HAP-1 (cell line): ENCODE results near the gene PPFIA1.

Source experiments
- DNase-seq, 2 experiments: peaks; one replicate each; pipeline ENCODE4 v3.0.0-alpha.2; 2016 to 2020; ENCODE audit warnings: low spot score in 2 of 2
- H3K27me3 ChIP-seq: fragments of 250-450 bp; sonication (Bioruptor Pico); 2 replicates; pipeline ENCODE4 v1.5.1; 2020; ENCODE audit warnings: low read depth, mild to moderate bottlenecking, moderate library complexity
- H3K36me3 ChIP-seq: fragments of 250-450 bp; sonication (Bioruptor Pico); replicated peaks from 2 replicates; pipeline ENCODE4 v1.5.1; 2020; ENCODE audit warnings: mild to moderate bottlenecking
- H3K4me1 ChIP-seq: fragments of 250-450 bp; sonication (Bioruptor Pico); 2 replicates; pipeline ENCODE4 v1.5.1; 2020; ENCODE audit warnings: mild to moderate bottlenecking
- H3K4me3 ChIP-seq: fragments of 250-450 bp; sonication (Bioruptor Pico); 2 replicates; pipeline ENCODE4 v1.5.1; 2020; ENCODE audit warnings: mild to moderate bottlenecking, moderate library complexity
- H3K9me3 ChIP-seq: fragments of 250-450 bp; sonication (Bioruptor Pico); 2 replicates; pipeline ENCODE4 v1.5.1; 2020; ENCODE audit warnings: mild to moderate bottlenecking, moderate library complexity
- in situ Hi-C: fragments of 300-500 bp; cut with MboI; formaldehyde crosslinking; loops from 3 replicates; pipeline ENCODE4 v1.14.3; 2020; ENCODE audit warnings: low sequenced_read_pairs, inconsistent platforms, mixed read lengths

Gene PPFIA1

GRCh38 chr11:70270104-70270876 is at the start of gene PPFIA1:
Gene PPFIA1, plus strand, starts transcription at chr11:70270690. Its CDS starts 1,483 bp downstream, at chr11:70272173.
- peak; percentile 89 to 96 for DNase-seq
- peaks cover 4% of the 10 kb centered on the region; the same call in 1 of the 2 replicates for H3K4me1 ChIP-seq
- H3K4me3 ChIP-seq: peak within 1 kb of the TSS; percentile 80
- peaks cover 11% of the 10 kb centered on the region for H3K27me3 ChIP-seq
- in situ Hi-C loops: no loop called here
- H3K36me3 ChIP-seq: peaks cover 26% of the 10 kb centered on the region
- no peaks in the 10 kb centered on the region for H3K9me3 ChIP-seq

GRCh38 chr11:70220920-70221319 is 49.6 kb upstream of the PPFIA1 start:
- peak in 1 of 2 experiments; percentile 18 for DNase-seq

GRCh38 chr11:70225681-70226177 is 44.8 kb upstream of the PPFIA1 start:
- in situ Hi-C loops: no loop called here

More at GRCh38 chr11:70220920-70221319, 49.6 kb upstream of the PPFIA1 start:
- Histone ChIP-seq H3K4me3 (no peak overlapping the region), H3K9me3 (no peaks in the 10 kb centered on the region), H3K4me1 (no peaks in the 10 kb centered on the region), H3K36me3 (no peaks in the 10 kb centered on the region), H3K27me3 (no peaks in the 10 kb centered on the region; the same call in 1 of the 2 replicates)
- in situ Hi-C loops: no loop called here

GRCh38 chr11:70226183-70226582 is 44.3 kb upstream of the PPFIA1 start:
- in situ Hi-C loops: no loop called here
- Histone ChIP-seq H3K9me3 (no peaks in the 10 kb centered on the region), H3K4me1 (no peaks in the 10 kb centered on the region), H3K27me3 (no peaks in the 10 kb centered on the region; the same call in 1 of the 2 replicates), H3K4me3 (no peak overlapping the region), H3K36me3 (no peaks in the 10 kb centered on the region)
- DNase-seq: no peak

More at GRCh38 chr11:70225681-70226177, 44.8 kb upstream of the PPFIA1 start:
- no peak for DNase-seq
- H3K27me3 ChIP-seq: no peaks in the 10 kb centered on the region; the same call in 1 of the 2 replicates
- no peaks in the 10 kb centered on the region for H3K9me3 ChIP-seq
- no peaks in the 10 kb centered on the region for H3K36me3 ChIP-seq
- no peaks in the 10 kb centered on the region for H3K4me1 ChIP-seq
- H3K4me3 ChIP-seq: no peak overlapping the region

GRCh38 chr11:70226967-70227366 is 43.5 kb upstream of the PPFIA1 start:
- Histone ChIP-seq H3K36me3 (no peaks in the 10 kb centered on the region), H3K27me3 (no peaks in the 10 kb centered on the region; the same call in 1 of the 2 replicates), H3K4me3 (no peak overlapping the region), H3K9me3 (no peaks in the 10 kb centered on the region), H3K4me1 (no peaks in the 10 kb centered on the region)
- in situ Hi-C loops: no loop called here
- peak in 1 of 2 experiments; percentile 52 for DNase-seq

- DNase-seq: no peak
- Histone ChIP-seq H3K4me1 (no peaks in the 10 kb centered on the region), H3K4me3 (no peak overlapping the region), H3K9me3 (no peaks in the 10 kb centered on the region), H3K36me3 (no peaks in the 10 kb centered on the region), H3K27me3 (no peaks in the 10 kb centered on the region)
- in situ Hi-C loops: no loop called here
These were observed 40.8 kb upstream of the PPFIA1 start for GRCh38 chr11:70229737-70230136.

GRCh38 chr11:70230151-70230839 is 40.2 kb upstream of the PPFIA1 start:
- in situ Hi-C loops: no loop called here
- Histone ChIP-seq H3K9me3 (no peaks in the 10 kb centered on the region), H3K4me1 (no peaks in the 10 kb centered on the region), H3K36me3 (no peaks in the 10 kb centered on the region), H3K27me3 (no peaks in the 10 kb centered on the region), H3K4me3 (no peak overlapping the region)
- no peak for DNase-seq

- Histone ChIP-seq H3K4me3 (no peak overlapping the region), H3K9me3 (no peaks in the 10 kb centered on the region), H3K27me3 (no peaks in the 10 kb centered on the region), H3K4me1 (no peaks in the 10 kb centered on the region), H3K36me3 (no peaks in the 10 kb centered on the region)
- no peak for DNase-seq
- in situ Hi-C loops: no loop called here
These were observed 39.4 kb upstream of the PPFIA1 start for GRCh38 chr11:70230840-70231710.

GRCh38 chr11:70233034-70233433 is 37.5 kb upstream of the PPFIA1 start:
- Histone ChIP-seq H3K27me3 (no peaks in the 10 kb centered on the region), H3K4me1 (no peaks in the 10 kb centered on the region), H3K36me3 (no peaks in the 10 kb centered on the region), H3K4me3 (no peak overlapping the region), H3K9me3 (no peaks in the 10 kb centered on the region)
- in situ Hi-C loops: no loop called here
- DNase-seq: no peak

GRCh38 chr11:70233511-70233934 is 37.0 kb upstream of the PPFIA1 start:
- Histone ChIP-seq H3K36me3 (no peaks in the 10 kb centered on the region), H3K4me1 (no peaks in the 10 kb centered on the region), H3K4me3 (no peak overlapping the region), H3K9me3 (no peaks in the 10 kb centered on the region), H3K27me3 (no peaks in the 10 kb centered on the region)
- in situ Hi-C loops: no loop called here
- no peak for DNase-seq

- Histone ChIP-seq H3K4me1 (no peaks in the 10 kb centered on the region), H3K9me3 (no peaks in the 10 kb centered on the region), H3K27me3 (no peaks in the 10 kb centered on the region), H3K4me3 (no peak overlapping the region), H3K36me3 (no peaks in the 10 kb centered on the region)
- in situ Hi-C loops: no loop called here
- DNase-seq: no peak
These were observed 36.5 kb upstream of the PPFIA1 start for GRCh38 chr11:70233962-70234361.

- no peak for DNase-seq
- no peaks in the 10 kb centered on the region for H3K36me3 ChIP-seq
- H3K4me3 ChIP-seq: no peak overlapping the region
- no peaks in the 10 kb centered on the region for H3K9me3 ChIP-seq
- no peaks in the 10 kb centered on the region for H3K4me1 ChIP-seq
- peaks cover 5% of the 10 kb centered on the region; the same call in 1 of the 2 replicates for H3K27me3 ChIP-seq
- in situ Hi-C loops: no loop called here
These were observed 30.2 kb upstream of the PPFIA1 start for GRCh38 chr11:70240337-70240736.

GRCh38 chr11:70241709-70242108 is 28.8 kb upstream of the PPFIA1 start:
- no peak overlapping the region for H3K4me3 ChIP-seq
- DNase-seq: no peak
- H3K36me3 ChIP-seq: no peaks in the 10 kb centered on the region
- peaks cover 5% of the 10 kb centered on the region; the same call in 1 of the 2 replicates for H3K27me3 ChIP-seq
- H3K9me3 ChIP-seq: no peaks in the 10 kb centered on the region
- H3K4me1 ChIP-seq: no peaks in the 10 kb centered on the region
- in situ Hi-C loops: no loop called here
